ENCODE results near the gene SMAD7. TPM values are rescaled to one million over a fixed set of nuclear protein-coding genes. Genes with fewer than 3 reads are reported as not detected.

Gene SMAD7
- total and polyA plus RNA-seq, 2 experiments from 2014 or later: 11.8 to 29.8 TPM

GRCh38 chr18:48944634-48945033 is 6.1 kb downstream of the SMAD7 start (continued):
- TF ChIP-seq ZNF114 (CRISPR knock-in tag; IDR thresholded peaks at IDR 0.05): no peak
- TF ChIP-seq POLR2AphosphoS5 (IDR thresholded peaks at IDR 0.05; ENCODE audit: low read depth): no peak
- TF ChIP-seq EZH2phosphoT487 (IDR thresholded peaks at IDR 0.05; ENCODE audit: unreplicated experiment): no peak
- TF ChIP-seq EZH2 (IDR thresholded peaks at IDR 0.05; ENCODE audit: low read depth, unreplicated experiment): no peak
- TF ChIP-seq, protein P1, sequence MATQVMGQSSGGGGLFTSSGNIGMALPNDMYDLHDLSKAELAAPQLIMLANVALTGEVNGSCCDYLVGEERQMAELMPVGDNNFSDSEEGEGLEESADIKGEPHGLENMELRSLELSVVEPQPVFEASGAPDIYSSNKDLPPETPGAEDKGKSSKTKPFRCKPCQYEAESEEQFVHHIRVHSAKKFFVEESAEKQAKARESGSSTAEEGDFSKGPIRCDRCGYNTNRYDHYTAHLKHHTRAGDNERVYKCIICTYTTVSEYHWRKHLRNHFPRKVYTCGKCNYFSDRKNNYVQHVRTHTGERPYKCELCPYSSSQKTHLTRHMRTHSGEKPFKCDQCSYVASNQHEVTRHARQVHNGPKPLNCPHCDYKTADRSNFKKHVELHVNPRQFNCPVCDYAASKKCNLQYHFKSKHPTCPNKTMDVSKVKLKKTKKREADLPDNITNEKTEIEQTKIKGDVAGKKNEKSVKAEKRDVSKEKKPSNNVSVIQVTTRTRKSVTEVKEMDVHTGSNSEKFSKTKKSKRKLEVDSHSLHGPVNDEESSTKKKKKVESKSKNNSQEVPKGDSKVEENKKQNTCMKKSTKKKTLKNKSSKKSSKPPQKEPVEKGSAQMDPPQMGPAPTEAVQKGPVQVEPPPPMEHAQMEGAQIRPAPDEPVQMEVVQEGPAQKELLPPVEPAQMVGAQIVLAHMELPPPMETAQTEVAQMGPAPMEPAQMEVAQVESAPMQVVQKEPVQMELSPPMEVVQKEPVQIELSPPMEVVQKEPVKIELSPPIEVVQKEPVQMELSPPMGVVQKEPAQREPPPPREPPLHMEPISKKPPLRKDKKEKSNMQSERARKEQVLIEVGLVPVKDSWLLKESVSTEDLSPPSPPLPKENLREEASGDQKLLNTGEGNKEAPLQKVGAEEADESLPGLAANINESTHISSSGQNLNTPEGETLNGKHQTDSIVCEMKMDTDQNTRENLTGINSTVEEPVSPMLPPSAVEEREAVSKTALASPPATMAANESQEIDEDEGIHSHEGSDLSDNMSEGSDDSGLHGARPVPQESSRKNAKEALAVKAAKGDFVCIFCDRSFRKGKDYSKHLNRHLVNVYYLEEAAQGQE (IDR thresholded peaks at IDR 0.05; ENCODE audit: unreplicated experiment): no peak
- TF ChIP-seq STAT1 (IDR thresholded peaks at IDR 0.05; ENCODE audit: unreplicated experiment): no peak

- Histone ChIP-seq H3K9me2 (ENCODE audit: insufficient read depth) (no peaks in the 10 kb centered on the region), H3K36me3 (ENCODE audit: insufficient read depth) (no peaks in the 10 kb centered on the region; the same call in 1 of the 2 replicates), H3K4me1 (ENCODE audit: insufficient read depth) (peaks cover 91% of the 10 kb centered on the region), H3K27me3 (ENCODE audit: insufficient read depth) (peaks cover 4% of the 10 kb centered on the region; the same call in 1 of the 2 replicates), H3K4me2 (peak overlapping the region; percentile 100), H2AFZ (no peak overlapping the region), H3F3A (replicated peaks; ENCODE audit: low read depth) (peaks cover 24% of the 10 kb centered on the region), H3K4me3 (no peak overlapping the region; the same call in 1 of the 2 replicates), H3K79me2 (replicated peaks; ENCODE audit: insufficient read depth) (peaks cover 100% of the 10 kb centered on the region), H3K27ac (ENCODE audit: low read depth) (no peak overlapping the region), H4K20me1 (replicated peaks; ENCODE audit: insufficient read depth) (peaks cover 87% of the 10 kb centered on the region)
- peak overlapping the region; percentile 22; the same call in 1 of the 3 replicates for H3K4me3 Mint-ChIP-seq
- no peak overlapping the region for H3K27ac Mint-ChIP-seq
- H3K4me1 Mint-ChIP-seq: peaks cover 93% of the 10 kb centered on the region
- H3K9me3 Mint-ChIP-seq: no peaks in the 10 kb centered on the region
- ATAC-seq (no peak), DNase-seq (ENCODE audit: low spot score) (no peak)
- peaks cover 18% of the 10 kb centered on the region for H3K27me3 Mint-ChIP-seq (ENCODE audit: insufficient read depth, low read depth, poor library complexity)
- H3K36me3 Mint-ChIP-seq (ENCODE audit: low read depth): peaks cover 82% of the 10 kb centered on the region
- TF ChIP-seq NANOG (IDR thresholded peaks at IDR 0.05; ENCODE audit: borderline replicate concordance) (no peak), ETS1 (IDR thresholded peaks at IDR 0.05) (no peak), EZH2 (IDR thresholded peaks at IDR 0.05; ENCODE audit: low read depth, unreplicated experiment) (no peak), JUNB (IDR thresholded peaks at IDR 0.05; ENCODE audit: unreplicated experiment) (no peak), ZNF331 (CRISPR knock-in tag; IDR thresholded peaks at IDR 0.05; ENCODE audit: low read depth) (no peak)
- TF ChIP-seq, protein P1 (IDR thresholded peaks at IDR 0.05; ENCODE audit: unreplicated experiment): no peak
Observed at GRCh38 chr18:48943736-48944527, 6.8 kb downstream of the SMAD7 start.
